Hepatocyte (in vitro differentiated cells): Measurements from ENCODE around the gene ECHS1. TPM values are rescaled to one million over a fixed set of nuclear protein-coding genes. Genes with fewer than 3 reads are reported as not detected.

ENCODE experiments used
- DNase-seq: peaks from one replicate; pipeline ENCODE4 v3.0.0-alpha.2; 2016; ENCODE audit warnings: low spot score
- H2AFZ ChIP-seq: fragments of 200-600 bp; sonication (generic); 2 replicates; pipeline ENCODE4 v1.6.0; 2016; ENCODE audit warnings: antibody characterized with exemption, mild to moderate bottlenecking
- H3K27ac ChIP-seq: fragments of 200-600 bp; sonication (generic); 2 replicates; pipeline ENCODE4 v1.5.1; 2016; ENCODE audit warnings: mild to moderate bottlenecking
- H3K27me3 ChIP-seq: fragments of 200-600 bp; sonication (generic); 2 replicates; pipeline ENCODE4 v1.6.1; 2016
- H3K36me3 ChIP-seq: fragments of 200-600 bp; sonication (generic); replicated peaks from 2 replicates; pipeline ENCODE4 v1.5.1; 2016; ENCODE audit warnings: low read depth; ENCODE audit not compliant: insufficient read depth
- H3K4me1 ChIP-seq: fragments of 200-600 bp; sonication (generic); 2 replicates; pipeline ENCODE4 v1.5.1; 2016; ENCODE audit warnings: mild to moderate bottlenecking, moderate library complexity; ENCODE audit not compliant: insufficient read depth
- H3K4me2 ChIP-seq: fragments of 200-600 bp; sonication (generic); 2 replicates; pipeline ENCODE4 v1.6.0; 2016
- H3K4me3 ChIP-seq: fragments of 200-600 bp; sonication (generic); 2 replicates; pipeline ENCODE4 v1.5.1; 2016; ENCODE audit warnings: mild to moderate bottlenecking
- H3K79me2 ChIP-seq: fragments of 200-600 bp; sonication (generic); 2 replicates; pipeline ENCODE4 v1.6.0; 2017; ENCODE audit warnings: mild to moderate bottlenecking
- H3K9me2 ChIP-seq: fragments of 200-600 bp; sonication (generic); replicated peaks from 2 replicates; pipeline ENCODE4 v1.6.0; 2017; ENCODE audit warnings: mild to moderate bottlenecking; ENCODE audit not compliant: insufficient read depth
- H3K9me3 ChIP-seq: fragments of 200-600 bp; sonication (generic); 2 replicates; pipeline ENCODE4 v1.5.1; 2016; ENCODE audit warnings: low read depth, mild to moderate bottlenecking
- H4K20me1 ChIP-seq: fragments of 200-600 bp; sonication (generic); 2 replicates; pipeline ENCODE4 v1.6.0; 2016; ENCODE audit warnings: mild to moderate bottlenecking; ENCODE audit not compliant: insufficient read depth, poor library complexity, severe bottlenecking
- CTCF ChIP-seq: fragments of 200-600 bp; sonication (generic); IDR thresholded peaks from 2 replicates; pipeline ENCODE4 v1.5.1; 2016; ENCODE audit warnings: antibody characterized with exemption, mild to moderate bottlenecking; ENCODE audit not compliant: poor library complexity
- EZH2 ChIP-seq: fragments of 200-600 bp; sonication (generic); IDR thresholded peaks from 2 replicates; pipeline ENCODE4 v1.6.1; 2016; ENCODE audit warnings: antibody characterized with exemption, mild to moderate bottlenecking, borderline replicate concordance
- EZH2phosphoT487 ChIP-seq: fragments of 200-600 bp; sonication (generic); IDR thresholded peaks from one replicate; pipeline ENCODE4 v1.6.1; 2018; ENCODE audit warnings: antibody characterized with exemption, mild to moderate bottlenecking, low read depth, moderate library complexity; ENCODE audit not compliant: unreplicated experiment, severe bottlenecking
- WGBS: methylation state at CpG from one replicate; pipeline ENCODE4 v1.1.6; 2016; ENCODE audit warnings: low lambda C conversion rate; ENCODE audit errors: missing lambda C conversion rate; 5-methylcytosine and 5-hydroxymethylcytosine counted together
- polyA plus RNA-seq: library from polyadenylated mRNA; unstranded; fragments of >200 nt; fragmentation: Nextera tagmentation; extraction: Ambion mirVana; gene quantifications from 2 replicates; pipeline ENCODE4 v1.2.1, GENCODE V29; 2016
- total RNA-seq: library from RNA; depleted of rRNA; stranded (reverse); fragments of >200 nt; gene quantifications from 2 replicates; pipeline ENCODE4 v1.2.3, GENCODE V29; 2014

ECHS1 gene
- total and polyA plus RNA-seq, 2 experiments from 2014 or later: 146 to 204 TPM

GRCh38 chr10:133350950-133351329 is 22.2 kb downstream of the ECHS1 start:
- Histone ChIP-seq H4K20me1 (no peaks in the 10 kb centered on the region), H3K27ac (no peak overlapping the region), H3K79me2 (no peaks in the 10 kb centered on the region), H2AFZ (no peak overlapping the region), H3K4me1 (peaks cover 5% of the 10 kb centered on the region), H3K4me3 (no peak overlapping the region), H3K4me2 (no peak overlapping the region), H3K9me2 (no peaks in the 10 kb centered on the region), H3K27me3 (no peaks in the 10 kb centered on the region), H3K36me3 (no peaks in the 10 kb centered on the region), H3K9me3 (no peaks in the 10 kb centered on the region)
- TF ChIP-seq EZH2phosphoT487 (no peak), EZH2 (no peak), CTCF (no peak)
- no peak for DNase-seq
- 74% methylated on average over 9 of the region's 13 CpGs for WGBS

GRCh38 chr10:133350283-133350949 is 22.7 kb downstream of the ECHS1 start:
- no peak for DNase-seq
- H3K27ac ChIP-seq: no peak overlapping the region
- no peaks in the 10 kb centered on the region for H4K20me1 ChIP-seq
- no peaks in the 10 kb centered on the region for H3K79me2 ChIP-seq
- no peaks in the 10 kb centered on the region for H3K9me3 ChIP-seq
- no peak overlapping the region for H3K4me3 ChIP-seq
- no peak overlapping the region for H2AFZ ChIP-seq
- WGBS: 91% methylated on average over 12 of the region's 12 CpGs
- no peak for TF ChIP-seq EZH2
- no peak for TF ChIP-seq CTCF
- no peak for TF ChIP-seq EZH2phosphoT487
- no peaks in the 10 kb centered on the region for H3K27me3 ChIP-seq
- H3K4me2 ChIP-seq: no peak overlapping the region
- H3K9me2 ChIP-seq: no peaks in the 10 kb centered on the region
- H3K4me1 ChIP-seq: peaks cover 5% of the 10 kb centered on the region
- no peaks in the 10 kb centered on the region for H3K36me3 ChIP-seq

GRCh38 chr10:133349577-133350011 is 23.6 kb downstream of the ECHS1 start:
- WGBS: 85% methylated on average over 9 of the region's 9 CpGs
- H3K27me3 ChIP-seq: no peaks in the 10 kb centered on the region

More at GRCh38 chr10:133349577-133350011, 23.6 kb downstream of the ECHS1 start:
- no peak overlapping the region for H3K4me3 ChIP-seq
- peaks cover 5% of the 10 kb centered on the region for H3K4me1 ChIP-seq
- H3K9me3 ChIP-seq: no peaks in the 10 kb centered on the region
- TF ChIP-seq EZH2: no peak
- TF ChIP-seq CTCF: no peak
- TF ChIP-seq EZH2phosphoT487: no peak
- no peaks in the 10 kb centered on the region for H3K79me2 ChIP-seq
- no peaks in the 10 kb centered on the region for H4K20me1 ChIP-seq
- DNase-seq: no peak
- no peak overlapping the region for H2AFZ ChIP-seq
- H3K27ac ChIP-seq: no peak overlapping the region
- no peaks in the 10 kb centered on the region for H3K9me2 ChIP-seq
- H3K4me2 ChIP-seq: no peak overlapping the region
- H3K36me3 ChIP-seq: no peaks in the 10 kb centered on the region
